K562 (cell line): ENCODE data around the gene CTNNA3. TPM values are rescaled to one million over a fixed set of nuclear protein-coding genes. Genes with fewer than 3 reads are reported as not detected.

Source experiments
- ATAC-seq: fragments of 200-7000 bp; cut with Tn5 transposase; 3 replicates; pipeline ENCODE4 v1.9.1; 2020; ENCODE audit warnings: moderate library complexity
- BruUV-seq: library from RNA; stranded (reverse); fragments of 400-500 nt; replicated peaks from 2 replicates; lab custom pipeline; 2021; lab: Mats Ljungman, UMichigan
- CTCF ChIA-PET: fragments of 300-600 bp; formaldehyde crosslinking; extraction: SDS; loops from one replicate; lab custom pipeline; 2021; ENCODE audit warnings: low intra/inter-chr PET ratio; lab: Yijun Ruan, JAX
- POLR2A ChIA-PET: fragments of 300-600, 350-650 bp; sonication (Branson Sonifier 250); formaldehyde crosslinking; extraction: SDS; loops from one replicate; lab custom pipeline; 2021; ENCODE audit warnings: antibody characterized with exemption, inconsistent platforms; lab: Yijun Ruan, JAX
- DNase-seq, 4 experiments: peaks; one replicate each; pipeline versions ENCODE4 v3.0.0 to v3.0.0-alpha.2; 2011 to 2018; ENCODE audit warnings: low spot score in 3 of 4, mixed read lengths in 3 of 4; ENCODE audit errors: extremely low read depth in 1 of 4
- FAIRE-seq: peaks from 2 replicates; lab custom pipeline; 2011; peaks lifted over from hg19 to GRCh38; lab: Jason Lieb, UNC
- H2AFZ ChIP-seq: 2 replicates; pipeline ENCODE4 v1.6.0; 2011; ENCODE audit warnings: low read depth, low read length, control low read depth, inconsistent platforms
- H3K27ac ChIP-seq: fragments of 200-600 bp; 3 replicates; pipeline ENCODE4 v1.8.0; 2011; ENCODE audit warnings: low read depth, mild to moderate bottlenecking, control low read depth, inconsistent platforms, low read length, moderate library complexity, mixed read lengths; ENCODE audit errors: extremely low read depth
- H3K27me3 ChIP-seq, 2 experiments: fragments of 300-600 bp in 1 of 2; 2 replicates in 1 of 2; 3 replicates in 1 of 2; pipeline versions ENCODE4 v1.6.0 to v1.8.0; 2011; ENCODE audit warnings: inconsistent platforms in 2 of 2, low read length in 2 of 2, mild to moderate bottlenecking in 1 of 2, mixed read lengths in 1 of 2, moderate library complexity in 1 of 2; ENCODE audit not compliant: control insufficient read depth in 2 of 2, insufficient read depth in 2 of 2
- H3K36me3 ChIP-seq: fragments of 300-600 bp; 3 replicates; pipeline ENCODE4 v1.8.0; 2011; ENCODE audit warnings: mild to moderate bottlenecking, low read length, inconsistent platforms; ENCODE audit not compliant: control insufficient read depth, insufficient read depth
- H3K4me1 ChIP-seq, 2 experiments: fragments of 200-600 bp in 1 of 2; replicated peaks in 1 of 2; 2 replicates in 1 of 2; 3 replicates in 1 of 2; pipeline versions ENCODE4 v1.5.1 to v1.8.0; 2011; ENCODE audit warnings: inconsistent platforms in 2 of 2, low read length in 2 of 2, mild to moderate bottlenecking in 1 of 2, mixed read lengths in 1 of 2, moderate library complexity in 1 of 2; ENCODE audit not compliant: control insufficient read depth in 2 of 2, insufficient read depth in 2 of 2
- H3K4me2 ChIP-seq: 2 replicates; pipeline ENCODE4 v1.6.1; 2011; ENCODE audit warnings: low read length, control low read depth, inconsistent platforms, mixed read lengths; ENCODE audit not compliant: insufficient read depth
- H3K4me3 ChIP-seq: fragments of 200-600 bp; sonication (generic), shearing (Covaris generic); 2 replicates; pipeline ENCODE4 v1.5.1; 2016; ENCODE audit warnings: control low read depth, inconsistent platforms
- H3K79me2 ChIP-seq: fragments of 200-600 bp; 3 replicates; pipeline ENCODE4 v1.8.0; 2011; ENCODE audit warnings: low read length, inconsistent platforms; ENCODE audit not compliant: control insufficient read depth, insufficient read depth
- H3K9ac ChIP-seq, 2 experiments: 2 replicates each; pipeline versions ENCODE4 v1.6.0 to v1.6.1; 2011; ENCODE audit warnings: low read depth in 2 of 2, low read length in 2 of 2, control low read depth in 1 of 2, inconsistent platforms in 1 of 2, mild to moderate bottlenecking in 1 of 2, mixed read lengths in 1 of 2; ENCODE audit not compliant: insufficient read depth in 1 of 2
- H3K9me1 ChIP-seq: one replicate; pipeline ENCODE4 v1.6.0; 2011; ENCODE audit warnings: inconsistent platforms, mild to moderate bottlenecking, low read length, moderate library complexity; ENCODE audit not compliant: control insufficient read depth, insufficient read depth
- H3K9me3 ChIP-seq: replicated peaks from 2 replicates; pipeline ENCODE4 v1.5.1; 2011; ENCODE audit warnings: low read depth, low read length, inconsistent platforms; ENCODE audit not compliant: control insufficient read depth, insufficient read depth
- H4K20me1 ChIP-seq: replicated peaks from 2 replicates; pipeline ENCODE4 v1.6.1; 2011; ENCODE audit warnings: low read length, inconsistent platforms, mixed read lengths; ENCODE audit not compliant: control insufficient read depth, insufficient read depth
- BRF2 ChIP-seq: IDR thresholded peaks from 3 replicates; pipeline ENCODE4 v1.6.1; 2011; ENCODE audit warnings: borderline replicate concordance, mild to moderate bottlenecking; ENCODE audit not compliant: insufficient read length, insufficient read depth
- CXXC5 ChIP-seq: fragments of 250-450 bp; sonication (Bioruptor Pico); IDR thresholded peaks from 2 replicates; pipeline ENCODE4 v1.8.0; 2022; ENCODE audit warnings: inconsistent platforms, mild to moderate bottlenecking, moderate library complexity
- KDM1A ChIP-seq, 2 experiments: fragments of 450-650 bp; IDR thresholded peaks; 2 replicates each; pipeline ENCODE4 v1.6.1; 2016; ENCODE audit warnings: mild to moderate bottlenecking in 2 of 2
- MECOM ChIP-seq: fragments of 250-450 bp; sonication (Bioruptor Pico); IDR thresholded peaks from 2 replicates; pipeline ENCODE4 v1.8.0; 2022; ENCODE audit warnings: inconsistent platforms
- NCOA4 ChIP-seq: fragments of 450-650 bp; IDR thresholded peaks from 2 replicates; pipeline ENCODE4 v1.6.1; 2018; ENCODE audit warnings: mild to moderate bottlenecking; ENCODE audit not compliant: partially characterized antibody
- PHF8 ChIP-seq: fragments of 200-600 bp; sonication (generic); IDR thresholded peaks from 2 replicates; pipeline ENCODE4 v1.6.1; 2012; ENCODE audit warnings: mixed run types, mild to moderate bottlenecking, inconsistent platforms, low read length, moderate library complexity, borderline replicate concordance
- RBFOX2 ChIP-seq: fragments of 200-400 bp; formaldehyde crosslinking; IDR thresholded peaks from 2 replicates; pipeline ENCODE4 v1.6.1; 2017; ENCODE audit warnings: low read depth, mild to moderate bottlenecking, low read length, moderate library complexity
- SAFB2 ChIP-seq: fragments of 200-400 bp; formaldehyde crosslinking; IDR thresholded peaks from 2 replicates; pipeline ENCODE4 v1.6.1; 2018; ENCODE audit warnings: borderline replicate concordance, low read length, low read depth, moderate library complexity; ENCODE audit not compliant: severe bottlenecking
- SIX5 ChIP-seq, 2 experiments: IDR thresholded peaks; 2 replicates each; pipeline ENCODE4 v1.6.1; 2011; ENCODE audit warnings: low read length in 2 of 2, borderline replicate concordance in 1 of 2, low read depth in 1 of 2, mild to moderate bottlenecking in 1 of 2, moderate library complexity in 1 of 2; ENCODE audit not compliant: insufficient read depth in 1 of 2
- ZC3H11A ChIP-seq: IDR thresholded peaks from 2 replicates; pipeline ENCODE4 v1.6.1; 2012; ENCODE audit warnings: low read depth, low read length, improper control_type of control experiment
- ZEB2 ChIP-seq: fragments of 450-650 bp; IDR thresholded peaks from 2 replicates; pipeline ENCODE4 v1.6.1; 2016
- ZNF165 ChIP-seq: fragments of 250-450 bp; sonication (Bioruptor Pico); IDR thresholded peaks from 2 replicates; pipeline ENCODE4 v1.4.0; 2020; ENCODE audit warnings: borderline replicate concordance
- ZNF584 ChIP-seq: fragments of 200-800 bp; sonication (Bioruptor generic); IDR thresholded peaks from 2 replicates; pipeline ENCODE4 v1.6.1; 2016; ENCODE audit warnings: low read depth, mild to moderate bottlenecking, missing genetic modification characterization, missing compliant biosample characterization
- WGBS: fragments of 100-300 bp; shearing (Covaris generic); methylation state at CpG from one replicate; pipeline ENCODE4 v1.1.6; 2016; ENCODE audit warnings: low coverage, mixed read lengths; ENCODE audit not compliant: insufficient coverage; ENCODE audit errors: missing lambda C conversion rate; 5-methylcytosine and 5-hydroxymethylcytosine counted together
- in situ Hi-C: fragments of 300-500 bp; cut with MboI; formaldehyde crosslinking; loops from 4 replicates; pipeline ENCODE4 v1.15.0; 2018; ENCODE audit warnings: inconsistent platforms, mixed read lengths
- intact Hi-C: fragments of 100-400 bp; cut with micrococcal nuclease; formaldehyde crosslinking; loops from 2 replicates; pipeline ENCODE4 v1.14.2; 2022
- polyA plus RNA-seq, 8 experiments: library from polyadenylated mRNA; depleted of rRNA in 4 of 8; stranded (reverse) in 5 of 8; unstranded in 3 of 8; fragments of >200 nt; fragmentation: Nextera tagmentation in 2 of 8; fragmentation: Illumina TruSeq in 1 of 8; extraction: Ambion mirVana in 2 of 8; extraction: Trizol in 1 of 8; gene quantifications; 2 replicates each; pipeline versions ENCODE4 v1.2.1 to v1.2.3, GENCODE V29; 2011 to 2014; ENCODE audit warnings: inconsistent platforms in 1 of 8, missing spikeins in 1 of 8
- total RNA-seq, 7 experiments: library from RNA; depleted of rRNA in 6 of 7; stranded (reverse); fragments of >200 nt in 6 of 7; fragmentation: Illumina TruSeq in 2 of 7; extraction: Trizol in 2 of 7; gene quantifications; 2 replicates each; pipeline versions ENCODE4 v1.2.1 to v1.2.3, GENCODE V29; 2011 to 2021; ENCODE audit warnings: low replicate concordance in 1 of 7

CTNNA3 gene
- total and polyA plus RNA-seq, 9 of the 15 experiments (the other 6 are each of a cell fraction or from before 2014, with no cell fraction given), result 0.04 TPM; not detected in 8

DNA sequence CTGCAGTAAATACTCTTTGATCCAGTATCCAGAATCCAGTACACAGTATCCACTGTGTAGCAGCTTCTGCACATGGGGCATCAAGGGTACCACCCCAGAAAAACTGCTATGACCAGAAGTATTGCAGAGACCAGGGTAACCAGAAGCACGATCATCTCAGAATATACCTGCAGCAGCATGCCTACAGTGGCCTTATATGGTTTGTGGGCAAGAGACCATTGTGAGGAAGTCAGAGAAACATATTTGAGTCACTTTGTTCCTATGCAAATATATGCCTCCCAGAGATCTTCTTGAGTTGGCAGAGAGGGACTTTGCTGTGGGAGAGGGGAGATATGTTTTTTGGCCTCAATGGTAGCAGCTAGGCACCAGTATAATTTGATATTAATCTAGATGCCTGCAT lies 976.5 kb downstream of the CTNNA3 start:
- Histone ChIP-seq H3K4me2 (no peak overlapping the region), H3K36me3 (no peaks in the 10 kb centered on the region), H3K4me3 (no peak overlapping the region), H3K9ac (no peak overlapping the region), H3K9me1 (no peaks in the 10 kb centered on the region), H3K27ac (no peak overlapping the region), H3K4me1 (no peaks in the 10 kb centered on the region), H2AFZ (no peak overlapping the region), H4K20me1 (no peaks in the 10 kb centered on the region), H3K79me2 (no peaks in the 10 kb centered on the region), H3K27me3 (no peaks in the 10 kb centered on the region), H3K9me3 (peaks cover 2% of the 10 kb centered on the region; the same call in 1 of the 2 replicates)
- CTCF ChIA-PET, result no interaction called here
- intact Hi-C loops, result no loop called here
- DNase-seq, result no peak
- WGBS, result 0% methylated on average over 1 of the region's 1 CpG
- no peak for ATAC-seq
- no TSS peak for BruUV-seq
- in situ Hi-C loops, result no loop called here
- POLR2A ChIA-PET, result no interaction called here
- FAIRE-seq, result no peak
- TF ChIP-seq ZC3H11A, result no peak
- no peak for TF ChIP-seq NCOA4
- no peak for TF ChIP-seq MECOM (CRISPR knock-in tag)
- TF ChIP-seq KDM1A (IDR thresholded peaks at IDR 0.05), result no peak
- TF ChIP-seq SAFB2, result no peak
- no peak for TF ChIP-seq CXXC5 (CRISPR knock-in tag)
- no peak for TF ChIP-seq SIX5 (IDR thresholded peaks at IDR 0.05; ENCODE audit: borderline replicate concordance in 1 of 2, insufficient read depth in 1 of 2, low read depth in 1 of 2, low read length in 2 of 2)
- TF ChIP-seq RBFOX2, result no peak
- TF ChIP-seq ZEB2, result no peak
- no peak for TF ChIP-seq PHF8
- no peak for TF ChIP-seq ZNF165 (CRISPR knock-in tag)
- TF ChIP-seq BRF2, result no peak
- TF ChIP-seq ZNF584 (CRISPR knock-in tag), result no peak
